K562 (cell line): Measurements from ENCODE around the gene PPT1. TPM values are rescaled to one million over a fixed set of nuclear protein-coding genes. Genes with fewer than 3 reads are reported as not detected.

Experiments
- BCLAF1 ChIP-seq, 2 experiments: fragments of 450-650 bp in 1 of 2; IDR thresholded peaks; 2 replicates each; pipeline ENCODE4 v1.6.1; 2011 to 2017; ENCODE audit warnings: low read depth in 2 of 2, antibody characterized with exemption in 1 of 2, borderline replicate concordance in 1 of 2, low read length in 1 of 2, mild to moderate bottlenecking in 1 of 2, mixed read lengths in 1 of 2; ENCODE audit not compliant: control insufficient read depth in 1 of 2
- BRF2 ChIP-seq: IDR thresholded peaks from 3 replicates; pipeline ENCODE4 v1.6.1; 2011; ENCODE audit warnings: borderline replicate concordance, mild to moderate bottlenecking; ENCODE audit not compliant: insufficient read length, insufficient read depth
- CREBBP ChIP-seq: IDR thresholded peaks from one replicate; pipeline ENCODE4 v1.6.1; 2012; ENCODE audit warnings: low read depth, mild to moderate bottlenecking, control low read depth, inconsistent platforms, low read length
- CXXC5 ChIP-seq: fragments of 250-450 bp; sonication (Bioruptor Pico); IDR thresholded peaks from 2 replicates; pipeline ENCODE4 v1.8.0; 2022; ENCODE audit warnings: inconsistent platforms, mild to moderate bottlenecking, moderate library complexity
- DPF2 ChIP-seq: fragments of 450-650 bp; IDR thresholded peaks from 2 replicates; pipeline ENCODE4 v1.6.1; 2016
- FOXK1 ChIP-seq: sonication (generic); formaldehyde crosslinking; IDR thresholded peaks from 2 replicates; pipeline ENCODE4 v1.8.0; 2022; ENCODE audit warnings: missing genetic modification reagents, mild to moderate bottlenecking, borderline replicate concordance
- HMGN3 ChIP-seq: IDR thresholded peaks from 2 replicates; pipeline ENCODE4 v1.6.1; 2011; ENCODE audit warnings: borderline replicate concordance, low read depth, mild to moderate bottlenecking, mixed read lengths, low read length; ENCODE audit not compliant: insufficient read length; ENCODE audit errors: extremely low read depth
- MCM3 ChIP-seq: fragments of 450-650 bp; IDR thresholded peaks from 2 replicates; pipeline ENCODE4 v1.6.1; 2016
- MEF2A ChIP-seq: IDR thresholded peaks from 2 replicates; pipeline ENCODE4 v1.6.1; 2011; ENCODE audit warnings: low read depth, mild to moderate bottlenecking, low read length, moderate library complexity; ENCODE audit not compliant: control insufficient read depth
- NCOA4 ChIP-seq: fragments of 450-650 bp; IDR thresholded peaks from 2 replicates; pipeline ENCODE4 v1.6.1; 2018; ENCODE audit warnings: mild to moderate bottlenecking; ENCODE audit not compliant: partially characterized antibody
- PRMT5 ChIP-seq: sonication (generic); formaldehyde crosslinking; IDR thresholded peaks from 2 replicates; pipeline ENCODE4 v1.5.0; 2020; ENCODE audit warnings: missing genetic modification reagents
- RREB1 ChIP-seq: fragments of 250-450 bp; sonication (Bioruptor Pico); IDR thresholded peaks from 2 replicates; pipeline ENCODE4 v1.4.0; 2020
- SMAD3 ChIP-seq: fragments of 450-650 bp; formaldehyde crosslinking; conservative IDR thresholded peaks from 2 replicates; pipeline ENCODE4 v1.4.0; 2020; ENCODE audit warnings: mild to moderate bottlenecking
- SREBF2 ChIP-seq: sonication (generic); formaldehyde crosslinking; IDR thresholded peaks from 2 replicates; pipeline ENCODE4 v1.4.0; 2020; ENCODE audit warnings: mild to moderate bottlenecking, missing genetic modification reagents
- TAF7 ChIP-seq: fragments of 450-650 bp; IDR thresholded peaks from 2 replicates; pipeline ENCODE4 v1.6.1; 2016; ENCODE audit warnings: missing genetic modification characterization, missing compliant biosample characterization
- TRIM24 ChIP-seq, 2 experiments: fragments of 450-650 bp; IDR thresholded peaks; 2 replicates each; pipeline ENCODE4 v1.6.1; 2016
- ZEB2 ChIP-seq: fragments of 450-650 bp; IDR thresholded peaks from 2 replicates; pipeline ENCODE4 v1.6.1; 2016
- ZNF668 ChIP-seq: fragments of 250-450 bp; sonication (Bioruptor Pico); IDR thresholded peaks from 2 replicates; pipeline ENCODE4 v1.8.0; 2022; ENCODE audit warnings: mild to moderate bottlenecking, inconsistent platforms
- polyA plus RNA-seq, 8 experiments: library from polyadenylated mRNA; depleted of rRNA in 4 of 8; stranded (reverse) in 5 of 8; unstranded in 3 of 8; fragments of >200 nt; fragmentation: Nextera tagmentation in 2 of 8; fragmentation: Illumina TruSeq in 1 of 8; extraction: Ambion mirVana in 2 of 8; extraction: Trizol in 1 of 8; gene quantifications; 2 replicates each; pipeline versions ENCODE4 v1.2.1 to v1.2.3, GENCODE V29; 2011 to 2014; ENCODE audit warnings: inconsistent platforms in 1 of 8, missing spikeins in 1 of 8
- total RNA-seq, 7 experiments: library from RNA; depleted of rRNA in 6 of 7; stranded (reverse); fragments of >200 nt in 6 of 7; fragmentation: Illumina TruSeq in 2 of 7; extraction: Trizol in 2 of 7; gene quantifications; 2 replicates each; pipeline versions ENCODE4 v1.2.1 to v1.2.3, GENCODE V29; 2011 to 2021; ENCODE audit warnings: low replicate concordance in 1 of 7

Gene PPT1
- total and polyA plus RNA-seq, 9 of the 15 experiments (the other 6 are each of a cell fraction or from before 2014, with no cell fraction given), result 72.2 to 285 (median 143) TPM

DNA sequence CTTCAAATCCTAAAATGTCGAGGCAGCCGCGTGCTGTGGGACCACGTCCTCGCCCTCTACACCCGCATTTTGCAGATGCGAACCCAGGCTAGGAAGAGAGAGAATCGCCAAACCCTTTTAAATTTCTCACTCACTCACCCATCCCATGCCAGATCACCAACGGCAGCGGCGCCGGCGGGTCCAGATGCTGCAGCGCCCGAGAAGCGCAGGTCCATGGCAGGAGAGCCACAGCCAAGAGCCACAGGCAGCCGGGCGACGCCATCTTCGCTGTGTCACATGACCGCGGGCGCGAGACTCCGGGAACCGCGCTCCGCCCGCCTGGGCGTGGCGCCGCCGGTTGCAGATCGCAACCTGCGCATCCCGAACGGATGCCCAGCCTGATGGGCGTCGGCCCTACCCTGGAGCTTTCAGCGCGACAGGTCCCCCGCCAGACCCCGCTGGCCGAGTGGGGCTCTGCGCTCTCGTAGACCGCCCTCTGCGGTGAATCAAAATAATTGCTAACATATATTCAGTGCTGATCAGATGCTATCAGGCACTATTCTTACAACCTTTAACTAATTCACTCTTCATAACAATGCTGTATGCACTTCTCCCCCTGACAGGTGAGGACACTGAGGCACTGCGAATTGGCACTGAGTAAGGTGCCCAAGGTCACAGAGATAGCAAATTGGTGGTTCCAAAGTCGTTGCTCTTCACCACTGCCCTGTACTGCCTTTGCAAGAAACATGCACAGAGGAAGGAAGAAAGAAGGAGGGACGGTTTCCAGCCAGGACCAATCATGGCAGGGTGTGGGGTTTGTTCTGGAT lies at the start of gene PPT1 (continued):
- TF ChIP-seq SMAD3 (CRISPR knock-in tag), result 0 out of 2 replicates have a peak, but pooled peaks have one; percentile 33
- TF ChIP-seq BCLAF1 (IDR thresholded peaks at IDR 0.05; ENCODE audit: borderline replicate concordance in 1 of 2, control insufficient read depth in 1 of 2, low read depth in 2 of 2, low read length in 1 of 2), result no peak
- TF ChIP-seq MCM3, result no peak
- TF ChIP-seq DPF2, result peak; percentile 39; the same call in 1 of the 2 replicates
- TF ChIP-seq CREBBP, result no peak
- TF ChIP-seq MEF2A, result no peak
- peak; percentile 89 for TF ChIP-seq HMGN3
- no peak for TF ChIP-seq NCOA4
- TF ChIP-seq TRIM24 (IDR thresholded peaks at IDR 0.05), result 0 out of 4 replicates have a peak, but pooled peaks of 1 of the 2 experiments have one; percentile 15
- TF ChIP-seq SREBF2 (CRISPR knock-in tag), result no peak
- peak; percentile 97 for TF ChIP-seq CXXC5 (CRISPR knock-in tag)
- TF ChIP-seq ZNF668, result no peak
- TF ChIP-seq FOXK1, result peak; percentile 100
- no peak for TF ChIP-seq PRMT5 (CRISPR knock-in tag)
- TF ChIP-seq ZEB2, result peak; percentile 81
- no peak for TF ChIP-seq BRF2
- peak; percentile 91 for TF ChIP-seq TAF7
- peak; percentile 96; the same call in 1 of the 2 replicates for TF ChIP-seq RREB1 (CRISPR knock-in tag)
